Smooth muscle cell (in vitro differentiated cells): ENCODE results near the gene HMX3. TPM values are rescaled to one million over a fixed set of nuclear protein-coding genes. Genes with fewer than 3 reads are reported as not detected.

Experiments
- DNase-seq: peaks from one replicate; lab custom pipeline; 2025; ENCODE audit not compliant: unreplicated experiment; lab: John Stamatoyannopoulos, UW
- H2AFZ ChIP-seq: fragments of 200-600 bp; sonication (generic); 2 replicates; pipeline ENCODE4 v1.6.0; 2016; ENCODE audit warnings: antibody characterized with exemption, low read depth, mild to moderate bottlenecking
- H3F3A ChIP-seq: fragments of 200-600 bp; sonication (generic); 2 replicates; pipeline ENCODE4 v1.6.0; 2017; ENCODE audit warnings: antibody characterized with exemption, low read depth
- H3K27ac ChIP-seq: fragments of 200-600 bp; sonication (generic); 2 replicates; pipeline ENCODE4 v1.5.1; 2016; ENCODE audit warnings: low read depth, mild to moderate bottlenecking
- H3K27me3 ChIP-seq: fragments of 200-600 bp; sonication (generic); 2 replicates; pipeline ENCODE4 v1.6.1; 2016; ENCODE audit warnings: low read depth, mild to moderate bottlenecking
- H3K36me3 ChIP-seq: fragments of 200-600 bp; sonication (generic); 2 replicates; pipeline ENCODE4 v1.5.1; 2016; ENCODE audit warnings: low read depth
- H3K4me1 ChIP-seq: fragments of 200-600 bp; sonication (generic); 2 replicates; pipeline ENCODE4 v1.5.1; 2016; ENCODE audit warnings: low read depth
- H3K4me2 ChIP-seq: fragments of 200-600 bp; sonication (generic); 2 replicates; pipeline ENCODE4 v1.6.0; 2016; ENCODE audit warnings: mild to moderate bottlenecking
- H3K4me3 ChIP-seq: fragments of 200-600 bp; sonication (generic); 2 replicates; pipeline ENCODE4 v1.5.1; 2016; ENCODE audit warnings: mild to moderate bottlenecking
- H3K79me2 ChIP-seq: fragments of 200-600 bp; sonication (generic); 2 replicates; pipeline ENCODE4 v1.6.0; 2016; ENCODE audit warnings: low read depth, mild to moderate bottlenecking
- H3K9ac ChIP-seq: fragments of 200-600 bp; sonication (generic); 2 replicates; pipeline ENCODE4 v1.6.0; 2016; ENCODE audit warnings: low read depth
- H3K9me3 ChIP-seq: fragments of 200-600 bp; sonication (generic); replicated peaks from 2 replicates; pipeline ENCODE4 v1.5.1; 2016; ENCODE audit warnings: low read depth
- H4K20me1 ChIP-seq: fragments of 200-600 bp; sonication (generic); 2 replicates; pipeline ENCODE4 v1.6.0; 2016; ENCODE audit warnings: low read depth
- CTCF ChIP-seq: fragments of 200-600 bp; sonication (generic); IDR thresholded peaks from 2 replicates; pipeline ENCODE4 v1.5.1; 2017; ENCODE audit warnings: borderline replicate concordance, mild to moderate bottlenecking, antibody characterized with exemption; ENCODE audit not compliant: insufficient read depth, poor library complexity, severe bottlenecking
- WGBS: methylation state at CpG from one replicate; pipeline ENCODE4 v1.1.7; 2016; ENCODE audit warnings: low lambda C conversion rate; 5-methylcytosine and 5-hydroxymethylcytosine counted together
- polyA plus RNA-seq: library from polyadenylated mRNA; unstranded; fragments of >200 nt; fragmentation: Nextera tagmentation; extraction: Ambion mirVana; gene quantifications from 2 replicates; pipeline ENCODE4 v1.2.1, GENCODE V29; 2016
- total RNA-seq: library from RNA; depleted of rRNA; stranded (reverse); fragments of >200 nt; gene quantifications from 2 replicates; pipeline ENCODE4 v1.2.3, GENCODE V29; 2014

Gene HMX3
- total and polyA plus RNA-seq, 2 experiments from 2014 or later: not detected

DNA sequence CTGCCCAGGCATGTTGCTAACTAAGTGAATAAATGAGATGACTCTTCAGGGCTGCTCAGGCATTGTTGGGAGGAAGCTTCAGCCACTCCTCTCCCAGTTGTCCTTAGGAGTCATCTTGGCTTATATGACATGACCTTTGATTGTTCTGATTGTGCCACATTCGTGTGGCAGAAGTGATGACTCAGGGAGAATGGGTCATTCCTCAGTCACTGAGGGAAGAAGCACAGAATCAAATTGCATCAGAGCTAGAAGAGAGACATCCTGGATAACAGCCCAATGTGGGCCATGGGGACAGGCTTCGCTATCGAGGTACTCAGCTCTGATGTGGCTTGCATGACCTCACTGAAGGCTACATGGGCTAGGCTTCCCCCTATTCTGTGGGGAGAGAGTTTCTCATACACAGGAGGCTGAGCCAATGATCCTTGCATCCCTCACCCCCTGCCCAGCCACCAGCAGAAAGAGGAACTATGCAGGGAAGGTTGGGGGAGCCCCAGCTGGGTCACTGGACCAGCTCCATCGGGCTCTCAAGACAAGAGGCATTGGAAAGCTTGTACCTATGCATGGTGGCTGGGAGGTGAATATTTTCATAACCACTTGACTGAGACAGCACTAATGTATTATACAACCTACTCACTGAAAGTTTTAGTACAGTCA is 6.0 kb upstream of the HMX3 start:
- Histone ChIP-seq H3K36me3 (no peaks in the 10 kb centered on the region), H3K79me2 (no peaks in the 10 kb centered on the region), H4K20me1 (no peaks in the 10 kb centered on the region), H3K4me2 (no peak overlapping the region), H3K27ac (no peak overlapping the region), H3K4me3 (no peak overlapping the region), H3K27me3 (peaks cover 99% of the 10 kb centered on the region), H3K4me1 (peaks cover 9% of the 10 kb centered on the region), H2AFZ (no peak overlapping the region), H3K9ac (no peak overlapping the region), H3K9me3 (no peaks in the 10 kb centered on the region), H3F3A (no peaks in the 10 kb centered on the region)
- DNase-seq: no peak
- no peak for TF ChIP-seq CTCF
- 77% methylated on average over 4 of the region's 4 CpGs for WGBS

DNA sequence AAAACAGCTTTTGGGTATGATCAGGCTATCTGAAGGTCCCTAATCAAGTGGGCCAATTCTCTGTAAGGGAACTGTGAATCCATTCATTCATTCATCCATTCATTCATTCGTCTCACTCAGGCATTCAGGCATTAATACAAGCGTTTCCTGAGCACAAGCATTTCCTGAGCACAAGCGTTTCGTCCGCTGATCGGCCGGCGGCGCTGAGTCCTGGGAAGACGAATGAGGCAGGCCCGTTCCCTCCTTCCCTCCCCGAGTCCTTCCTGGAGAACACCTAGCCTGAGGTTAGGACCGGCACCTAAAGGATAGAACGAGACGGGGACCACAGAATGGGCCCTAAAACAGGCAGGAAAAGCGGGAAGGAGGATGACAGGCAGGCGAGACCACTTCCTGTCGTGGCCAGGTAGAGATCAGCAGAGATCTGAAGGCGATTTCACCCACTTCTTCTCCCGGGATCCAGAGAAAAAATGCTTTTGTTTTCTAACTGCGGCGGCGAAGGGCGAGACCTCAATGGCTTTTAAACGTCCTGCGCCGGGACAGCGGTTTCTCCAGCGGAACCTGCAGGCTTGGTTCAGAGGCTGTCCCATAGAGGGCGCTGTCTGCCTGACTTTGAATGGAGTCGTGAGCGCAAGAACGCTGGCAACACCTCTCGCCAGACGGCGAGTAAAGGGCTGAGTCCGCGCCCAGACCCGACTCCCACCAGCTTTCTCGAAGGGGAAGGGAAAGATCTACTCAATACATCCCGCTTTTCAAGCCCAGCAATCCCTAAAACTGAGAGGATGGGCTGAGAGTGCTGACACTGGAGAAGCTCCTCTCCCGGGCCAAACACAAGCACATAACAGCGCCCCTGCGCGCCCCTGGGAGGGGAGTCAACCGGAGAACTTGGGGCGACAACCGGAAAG is 2.9 kb upstream of the HMX3 start:
- peak overlapping the region; percentile 77 for H2AFZ ChIP-seq
- peak; percentile 91 for TF ChIP-seq CTCF
- H3K4me1 ChIP-seq: peaks cover 29% of the 10 kb centered on the region
- DNase-seq: peak; percentile 40
- peak overlapping the region; percentile 84 for H3K4me2 ChIP-seq
- no peaks in the 10 kb centered on the region for H3K79me2 ChIP-seq
- peaks cover 100% of the 10 kb centered on the region for H3K27me3 ChIP-seq
- H3K9me3 ChIP-seq: no peaks in the 10 kb centered on the region
- no peaks in the 10 kb centered on the region for H3K36me3 ChIP-seq
- no peaks in the 10 kb centered on the region for H4K20me1 ChIP-seq
- no peak overlapping the region for H3K9ac ChIP-seq
- H3F3A ChIP-seq: no peaks in the 10 kb centered on the region
- H3K4me3 ChIP-seq: peak overlapping the region; percentile 45
- no peak overlapping the region for H3K27ac ChIP-seq
- WGBS: 2% methylated on average over 48 of the region's 48 CpGs

- H3K27me3 ChIP-seq: peaks cover 100% of the 10 kb centered on the region
- no peak for TF ChIP-seq CTCF
- peak overlapping the region; percentile 84 for H3K4me2 ChIP-seq
- 4% methylated on average over 40 of the region's 40 CpGs for WGBS
- H3K9ac ChIP-seq: no peak overlapping the region
- no peak overlapping the region for H2AFZ ChIP-seq
- no peaks in the 10 kb centered on the region for H4K20me1 ChIP-seq
- H3K4me3 ChIP-seq: peak overlapping the region; percentile 45
- H3K9me3 ChIP-seq: no peaks in the 10 kb centered on the region
- no peak for DNase-seq
- H3K27ac ChIP-seq: no peak overlapping the region
- H3F3A ChIP-seq: no peaks in the 10 kb centered on the region
- peaks cover 30% of the 10 kb centered on the region for H3K4me1 ChIP-seq
- no peaks in the 10 kb centered on the region for H3K79me2 ChIP-seq
- no peaks in the 10 kb centered on the region for H3K36me3 ChIP-seq
These were observed 2.0 kb upstream of the HMX3 start for GRCh38 chr10:123133541-123134342.
